PFSK-1 (cell line): ENCODE measurements around the gene ARSG.

Source experiments
- FOXP2 ChIP-seq: optimal IDR thresholded peaks from 2 replicates; pipeline ENCODE3; 2011; ENCODE audit warnings: borderline replicate concordance, control low read depth, inconsistent platforms; ENCODE audit not compliant: insufficient read depth; ENCODE audit errors: extremely low read length, extremely low read depth
- POLR2AphosphoS5 ChIP-seq: IDR thresholded peaks from 2 replicates; pipeline ENCODE4 v1.6.1; 2012; ENCODE audit warnings: low read depth, mild to moderate bottlenecking, control low read depth, low read length, moderate library complexity
- REST ChIP-seq, 2 experiments: IDR thresholded peaks; 2 replicates each; pipeline versions ENCODE4 v1.6.1 to v1.8.0; 2011 to 2012; ENCODE audit warnings: low read depth in 2 of 2, low read length in 2 of 2, control low read depth in 1 of 2, inconsistent platforms in 1 of 2, mild to moderate bottlenecking in 1 of 2, moderate library complexity in 1 of 2; ENCODE audit not compliant: insufficient read depth in 1 of 2
- SIN3A ChIP-seq: IDR thresholded peaks from 2 replicates; pipeline ENCODE4 v1.6.1; 2012; ENCODE audit warnings: mild to moderate bottlenecking, low read length, moderate library complexity, borderline replicate concordance; ENCODE audit not compliant: insufficient read depth
- TAF1 ChIP-seq: IDR thresholded peaks from 2 replicates; pipeline ENCODE4 v1.6.1; 2012; ENCODE audit warnings: low read length, control low read depth, borderline replicate concordance; ENCODE audit not compliant: insufficient read depth

GRCh38 chr17:68356520-68356919 lies 65.2 kb downstream of the ARSG start:
- no peak for TF ChIP-seq TAF1
- TF ChIP-seq POLR2AphosphoS5 = no peak
- no peak for TF ChIP-seq REST (IDR thresholded peaks at IDR 0.05; ENCODE audit: insufficient read depth in 1 of 2, low read depth in 2 of 2, low read length in 2 of 2)
- TF ChIP-seq SIN3A = no peak
- TF ChIP-seq FOXP2 = no peak
